HCT116 (cell line): ENCODE data around the gene PSORS1C2.

Source experiments
- CEBPB ChIP-seq: IDR thresholded peaks from 2 replicates; pipeline ENCODE4 v1.6.1; 2012; ENCODE audit warnings: low read depth
- CTCF ChIP-seq, 3 experiments: fragments of 200-600 bp in 1 of 3; sonication (generic) in 1 of 3; IDR thresholded peaks in 2 of 3; conservative IDR thresholded peaks in 1 of 3; 2 replicates each; pipeline ENCODE4 v1.5.1; 2012 to 2017; ENCODE audit warnings: low read depth in 2 of 3, low read length in 2 of 3, antibody characterized with exemption in 1 of 3, borderline replicate concordance in 1 of 3, control low read depth in 1 of 3, mild to moderate bottlenecking in 1 of 3, mixed read lengths in 1 of 3, mixed run types in 1 of 3, moderate library complexity in 1 of 3; ENCODE audit not compliant: insufficient read depth in 1 of 3
- EGR1 ChIP-seq: IDR thresholded peaks from 2 replicates; pipeline ENCODE4 v1.6.1; 2012; ENCODE audit warnings: low read depth
- ELF1 ChIP-seq: IDR thresholded peaks from 2 replicates; pipeline ENCODE4 v1.6.1; 2012; ENCODE audit warnings: low read depth, borderline replicate concordance
- EZH2 ChIP-seq: fragments of 200-600 bp; sonication (generic); IDR thresholded peaks from 2 replicates; pipeline ENCODE4 v1.6.1; 2017; ENCODE audit warnings: antibody characterized with exemption, mixed run types
- EZH2phosphoT487 ChIP-seq: fragments of 200-600 bp; IDR thresholded peaks from 2 replicates; pipeline ENCODE4 v1.6.1; 2018; ENCODE audit warnings: antibody characterized with exemption, borderline replicate concordance
- FOSL1 ChIP-seq: IDR thresholded peaks from 2 replicates; pipeline ENCODE4 v1.6.1; 2012; ENCODE audit warnings: low read depth
- MAX ChIP-seq: IDR thresholded peaks from 2 replicates; pipeline ENCODE4 v1.6.1; 2012
- POLR2AphosphoS5 ChIP-seq: IDR thresholded peaks from 2 replicates; pipeline ENCODE4 v1.6.1; 2011; ENCODE audit warnings: mild to moderate bottlenecking, low read depth, low read length, moderate library complexity
- SIN3A ChIP-seq: IDR thresholded peaks from 2 replicates; pipeline ENCODE4 v1.6.1; 2012; ENCODE audit warnings: low read depth
- TCF7L2 ChIP-seq: IDR thresholded peaks from 2 replicates; pipeline ENCODE4 v1.7.0; 2011; ENCODE audit warnings: borderline replicate concordance, inconsistent platforms; ENCODE audit not compliant: insufficient read depth, insufficient read length; ENCODE audit errors: extremely low read depth
- YY1 ChIP-seq: IDR thresholded peaks from 2 replicates; pipeline ENCODE4 v1.6.1; 2011; ENCODE audit warnings: low read length, low read depth, moderate library complexity, mild to moderate bottlenecking; ENCODE audit not compliant: insufficient replicate concordance; ENCODE audit errors: extremely low read depth
- ZFX ChIP-seq: fragments of 450-650 bp; IDR thresholded peaks from 2 replicates; pipeline ENCODE4 v1.6.1; 2017
- ZNF274 ChIP-seq: fragments of 200-500 bp; sonication (Bioruptor generic); IDR thresholded peaks from 2 replicates; pipeline ENCODE4 v1.6.1; 2014; ENCODE audit warnings: mild to moderate bottlenecking, low read depth, low read length, inconsistent platforms

GRCh38 chr6:31163922-31164321 lies 25.1 kb upstream of the PSORS1C2 start:
- TF ChIP-seq CEBPB (no peak), CTCF (IDR thresholded peaks at IDR 0.05 in 2 of 3, conservative IDR thresholded peaks at IDR 0.05 in 1 of 3; ENCODE audit: borderline replicate concordance in 1 of 3, insufficient read depth in 1 of 3, low read depth in 2 of 3, low read length in 2 of 3) (no peak), EZH2phosphoT487 (no peak), YY1 (no peak), ZNF274 (no peak), EGR1 (no peak), EZH2 (no peak), POLR2AphosphoS5 (no peak), TCF7L2 (no peak), FOSL1 (no peak), ZFX (no peak), ELF1 (no peak), SIN3A (no peak), MAX (no peak)
